Ovary (tissue), 9 donors: ENCODE measurements around the gene TP53TG5. TPM values are rescaled to one million over a fixed set of nuclear protein-coding genes. Genes with fewer than 3 reads are reported as not detected.

Experiments used
- DNase-seq, 5 donors: peaks; one replicate each; pipeline ENCODE4 v3.0.0-alpha.2; 2019 to 2020
- H3K27ac ChIP-seq, 2 donors: fragments of 200-600 bp; one replicate each; pipeline versions ENCODE4 v1.5.1 to v1.8.0; 2019 to 2022
- H3K27me3 ChIP-seq: fragments of 200-600 bp; one replicate; pipeline ENCODE4 v1.8.0; 2022
- H3K36me3 ChIP-seq: fragments of 200-600 bp; sonication (generic); one replicate; pipeline ENCODE4 v1.5.1; 2019
- H3K4me1 ChIP-seq: one replicate; pipeline ENCODE4 v1.8.1; 2013; ENCODE audit warnings: mild to moderate bottlenecking, moderate library complexity; ENCODE audit not compliant: insufficient read depth
- H3K4me3 ChIP-seq: fragments of 200-600 bp; sonication (generic); one replicate; pipeline ENCODE4 v1.5.1; 2017
- H3K9me3 ChIP-seq, 2 donors: fragments of 200-600 bp in 1 of 2; sonication (generic) in 1 of 2; one replicate each; pipeline versions ENCODE4 v1.5.1 to v1.8.1; 2013 to 2019; ENCODE audit warnings: mild to moderate bottlenecking in 1 of 2, moderate library complexity in 1 of 2
- EP300 ChIP-seq: sonication (generic); formaldehyde crosslinking; IDR thresholded peaks from one replicate; pipeline ENCODE4 v1.6.1; 2017; ENCODE audit warnings: antibody characterized with exemption
- POLR2A ChIP-seq: fragments of 450-650 bp; IDR thresholded peaks from one replicate; pipeline ENCODE4 v1.6.1; 2017; ENCODE audit warnings: antibody characterized with exemption, mild to moderate bottlenecking, moderate library complexity
- WGBS, 3 donors: extraction: QIAGEN DNeasy Blood & Tissue Kit in 1 of 3; methylation state at CpG; one replicate each; pipeline versions ENCODE4 v1.1.5 to v1.1.7; 2013 to 2017; 5-methylcytosine and 5-hydroxymethylcytosine counted together
- intact Hi-C, 4 donors: fragments of 100-400 bp; cut with DNase I; formaldehyde crosslinking; loops; one replicate each; pipeline versions ENCODE4 v1.11.0 to v1.15.1; 2022 to 2023
- polyA plus RNA-seq, 2 donors: library from polyadenylated mRNA; stranded (reverse); fragments of 200-250 nt in 1 of 2; fragments of 350-450 nt in 1 of 2; fragmentation: Illumina TruSeq in 1 of 2; extraction: RNeasy Lipid Tissue Mini Kit (QIAGEN cat#74804) in 1 of 2; gene quantifications; one replicate each; pipeline ENCODE4 v1.2.3, GENCODE V29; 2013 to 2014
- total RNA-seq, 7 donors: library from RNA; depleted of rRNA in 2 of 7; stranded (reverse); fragments of >200 nt in 2 of 7; fragmentation: NEBNext Ultra II Directional in 3 of 7; extraction: Animal tissue kit (Norgen Biotek cat#: 25700) in 3 of 7; gene quantifications; one replicate each; pipeline versions ENCODE4 v1.1.0 to v1.2.4, GENCODE V29; 2016 to 2023
- TF ChIP-seq, protein P1 (sequence below), 3 donors: fragments of 450-650 bp in 2 of 3; fragments of 200-600 bp in 1 of 3; IDR thresholded peaks; one replicate each; pipeline versions ENCODE4 v1.5.1 to v1.8.0; 2016 to 2022; ENCODE audit warnings: antibody characterized with exemption in 3 of 3, mild to moderate bottlenecking in 1 of 3
- donor health status: DM: no; HTN: no; CAD: no; lungs with moderate emphysema.
- donor health status: DM: no; HTN: no; CAD: no.
- donor health status: Bipolar disorder and iron deficiency.
- donor health status: DM: yes; HTN: yes; CAD: no.
- donor health status: DM: no; HTN: no; CAD: no.
- donor health status: DM: yes; HTN: yes; CAD: no.

The TP53TG5 gene
- total and polyA plus RNA-seq, 9 donors: 0.02 to 0.89 (median 0.42) TPM; not detected in 6

DNA sequence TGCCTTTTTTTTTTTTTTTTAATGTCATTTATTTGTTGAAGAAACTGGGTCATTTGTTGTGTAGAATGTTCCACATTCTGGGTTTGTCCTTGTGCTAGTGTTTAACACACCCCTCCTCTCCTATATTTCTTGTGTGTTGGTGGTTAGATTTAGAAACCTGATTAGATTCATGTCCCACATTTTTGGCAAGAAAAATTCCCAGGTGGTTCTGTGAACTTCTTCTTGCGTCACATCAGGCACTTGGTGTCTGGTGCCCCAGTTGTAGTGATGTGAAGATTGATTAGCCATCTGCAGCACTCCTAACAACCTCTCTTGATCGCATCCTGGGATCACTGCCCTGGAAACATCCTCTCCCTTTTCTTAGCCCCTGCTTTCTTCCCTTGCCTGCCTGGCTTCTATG is 45.6 kb upstream of the TP53TG5 start:
- Histone ChIP-seq H3K36me3 (no peaks in the 10 kb centered on the region), H3K4me3 (no peak overlapping the region), H3K27ac (no peak overlapping the region), H3K27me3 (no peaks in the 10 kb centered on the region), H3K9me3 (no peaks in the 10 kb centered on the region), H3K4me1 (peaks cover 4% of the 10 kb centered on the region)
- TF ChIP-seq, protein P1, sequence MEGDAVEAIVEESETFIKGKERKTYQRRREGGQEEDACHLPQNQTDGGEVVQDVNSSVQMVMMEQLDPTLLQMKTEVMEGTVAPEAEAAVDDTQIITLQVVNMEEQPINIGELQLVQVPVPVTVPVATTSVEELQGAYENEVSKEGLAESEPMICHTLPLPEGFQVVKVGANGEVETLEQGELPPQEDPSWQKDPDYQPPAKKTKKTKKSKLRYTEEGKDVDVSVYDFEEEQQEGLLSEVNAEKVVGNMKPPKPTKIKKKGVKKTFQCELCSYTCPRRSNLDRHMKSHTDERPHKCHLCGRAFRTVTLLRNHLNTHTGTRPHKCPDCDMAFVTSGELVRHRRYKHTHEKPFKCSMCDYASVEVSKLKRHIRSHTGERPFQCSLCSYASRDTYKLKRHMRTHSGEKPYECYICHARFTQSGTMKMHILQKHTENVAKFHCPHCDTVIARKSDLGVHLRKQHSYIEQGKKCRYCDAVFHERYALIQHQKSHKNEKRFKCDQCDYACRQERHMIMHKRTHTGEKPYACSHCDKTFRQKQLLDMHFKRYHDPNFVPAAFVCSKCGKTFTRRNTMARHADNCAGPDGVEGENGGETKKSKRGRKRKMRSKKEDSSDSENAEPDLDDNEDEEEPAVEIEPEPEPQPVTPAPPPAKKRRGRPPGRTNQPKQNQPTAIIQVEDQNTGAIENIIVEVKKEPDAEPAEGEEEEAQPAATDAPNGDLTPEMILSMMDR (IDR thresholded peaks at IDR 0.05): no peak
- TF ChIP-seq EP300 (no peak), POLR2A (no peak)
- 94 to 98% (median 94%) methylated on average over 2 of the region's 2 CpGs for WGBS, 3 donors
- intact Hi-C loops: loop anchor here in 1 of 4 donors (10.0 kb wide), 1 partner anchor 49 kb away; the partner anchor contains the start of gene TP53TG5
- DNase-seq: no peak

DNA sequence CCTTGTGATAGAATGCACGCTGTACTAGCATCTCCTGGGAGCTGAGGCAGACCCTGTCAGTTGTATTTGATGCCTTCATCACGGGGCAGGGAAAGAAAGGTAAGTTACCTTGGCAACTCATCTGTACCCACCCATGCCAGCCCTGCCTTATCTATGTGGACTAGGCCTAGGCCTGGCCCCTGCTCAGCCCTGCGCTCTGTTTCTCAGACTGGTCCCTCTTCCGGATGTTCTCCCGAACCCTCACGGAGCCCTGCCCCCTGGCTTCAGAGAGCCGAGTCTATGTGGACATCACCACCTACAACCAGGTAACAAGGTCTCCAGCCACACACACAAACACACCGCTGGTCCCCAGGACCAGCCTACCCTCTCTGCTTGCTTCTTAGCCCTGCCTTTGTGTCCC is 42.0 kb upstream of the TP53TG5 start:
- H3K4me1 ChIP-seq: peaks cover 5% of the 10 kb centered on the region
- no peaks in the 10 kb centered on the region for H3K27me3 ChIP-seq
- 88 to 95% (median 90%) methylated on average over 8 of the region's 8 CpGs for WGBS, 3 donors
- DNase-seq: no peak
- intact Hi-C loops: loop anchor here in 1 of 4 donors (10.0 kb wide), 1 partner anchor 45 kb away; the partner anchor contains the start of gene TP53TG5
- H3K27ac ChIP-seq: no peak overlapping the region
- TF ChIP-seq EP300 (no peak), POLR2A (no peak)
- TF ChIP-seq, protein P1 (IDR thresholded peaks at IDR 0.05): no peak
- H3K36me3 ChIP-seq: no peaks in the 10 kb centered on the region
- H3K9me3 ChIP-seq: no peaks in the 10 kb centered on the region
- no peak overlapping the region for H3K4me3 ChIP-seq

DNA sequence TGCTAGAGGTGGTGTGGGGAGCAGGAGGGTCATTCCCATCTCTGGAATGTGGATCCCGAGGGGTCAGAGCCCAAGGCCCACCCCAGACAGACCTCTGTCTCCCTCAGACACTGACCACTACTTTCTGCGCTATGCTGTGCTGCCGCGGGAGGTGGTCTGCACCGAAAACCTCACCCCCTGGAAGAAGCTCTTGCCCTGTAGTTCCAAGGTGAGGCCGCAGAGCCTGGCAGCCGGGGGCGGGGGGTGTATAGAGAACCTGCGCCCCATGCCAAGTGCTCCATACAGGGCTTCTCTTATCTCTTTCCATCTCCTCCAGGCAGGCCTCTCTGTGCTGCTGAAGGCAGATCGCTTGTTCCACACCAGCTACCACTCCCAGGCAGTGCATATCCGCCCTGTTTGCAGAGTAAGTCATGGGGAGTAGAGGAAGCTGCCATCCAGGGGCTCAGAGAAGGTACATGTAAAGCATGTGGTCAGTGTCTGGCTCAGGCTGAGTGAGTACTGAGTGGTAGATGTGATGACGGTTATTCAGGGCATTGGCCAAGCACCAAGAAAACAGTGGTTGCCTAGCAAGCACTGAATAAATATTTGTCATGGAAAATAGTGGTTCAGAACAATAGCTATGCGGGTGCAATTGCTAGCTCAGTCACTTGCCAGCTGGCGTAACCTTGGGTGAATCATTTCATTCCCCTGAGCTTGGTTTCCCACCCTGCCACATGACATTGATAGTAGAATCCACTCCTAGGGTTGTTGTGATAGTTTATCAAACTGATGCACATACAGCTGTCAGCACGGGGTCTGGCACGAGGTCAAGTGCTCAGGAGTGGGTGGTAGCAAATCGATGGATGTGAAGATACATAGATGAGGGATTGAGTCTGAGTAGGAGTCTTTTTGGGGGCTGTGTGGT is 41.3 kb upstream of the TP53TG5 start:
- intact Hi-C loops: loop anchor here in 2 of 4 donors (5.0 to 10.0 kb wide), 3 partner anchors 45 to 775 kb away; partner anchors contain the start of gene TP53TG5 (in 1 of the 2)
- H3K4me3 ChIP-seq: no peak overlapping the region
- peak in 1 of 5 donors; percentile 38 for DNase-seq
- H3K36me3 ChIP-seq: no peaks in the 10 kb centered on the region
- WGBS, 3 donors: 78 to 81% (median 78%) methylated on average over 17 of the region's 17 CpGs
- H3K9me3 ChIP-seq: no peaks in the 10 kb centered on the region
- no peak overlapping the region for H3K27ac ChIP-seq
- no peak for TF ChIP-seq POLR2A
- no peak for TF ChIP-seq EP300
- TF ChIP-seq, protein P1 (IDR thresholded peaks at IDR 0.05): no peak
- H3K4me1 ChIP-seq: peaks cover 5% of the 10 kb centered on the region
- no peaks in the 10 kb centered on the region for H3K27me3 ChIP-seq

DNA sequence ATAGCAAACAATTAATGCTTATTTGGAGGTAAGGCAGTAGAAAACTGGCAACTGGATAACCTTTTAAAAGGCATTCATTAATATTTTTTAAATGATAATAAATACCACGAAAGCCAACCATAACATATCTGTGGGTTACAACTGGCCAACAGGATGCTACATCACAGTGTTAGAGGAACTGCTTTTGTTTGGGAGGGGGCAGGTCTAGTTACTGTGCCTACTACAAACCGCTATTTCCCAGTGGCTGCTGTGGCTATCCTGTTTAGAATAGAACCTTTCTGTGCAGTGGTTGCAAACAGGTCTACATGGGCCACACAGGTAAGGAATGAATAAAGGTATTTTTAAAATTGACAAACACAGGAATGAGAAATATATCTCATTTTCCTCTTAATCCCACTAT is 38.8 kb upstream of the TP53TG5 start:
- H3K27me3 ChIP-seq: no peaks in the 10 kb centered on the region
- 69 to 86% (median 71%) methylated on average over 2 of the region's 2 CpGs for WGBS, 3 donors
- H3K4me3 ChIP-seq: peak overlapping the region; percentile 95
- intact Hi-C loops: loop anchor here in 1 of 4 donors (5.0 to 10.0 kb wide), 2 partner anchors 45 to 772 kb away; no protein-coding TSS in a partner anchor
- TF ChIP-seq, protein P1 (IDR thresholded peaks at IDR 0.05): no peak
- TF ChIP-seq POLR2A: no peak
- TF ChIP-seq EP300: no peak
- peaks cover 5% of the 10 kb centered on the region for H3K4me1 ChIP-seq
- H3K27ac ChIP-seq: no peak overlapping the region
- H3K9me3 ChIP-seq: no peaks in the 10 kb centered on the region
- H3K36me3 ChIP-seq: no peaks in the 10 kb centered on the region
- no peak for DNase-seq
